Gastrocnemius medialis (tissue), 4 donors: ENCODE results near the gene ZFYVE28. TPM values are rescaled to one million over a fixed set of nuclear protein-coding genes. Genes with fewer than 3 reads are reported as not detected.
A peak's percentile ranks its signal among the peaks of the same experiment; 100 is the strongest.
"Not testable (repeated sequence)": the region's sequence is repeated elsewhere in the genome, so short reads cannot be mapped to it uniquely, and the experiment has no call there.

ENCODE experiments used
- ATAC-seq, 2 donors: fragments of 150-250 bp; one replicate each; pipeline ENCODE4 v1.9.1; 2016
- DNase-seq, 2 donors: peaks; one replicate each; pipeline ENCODE4 v3.0.0-alpha.2; 2019
- H3K27ac ChIP-seq, 4 donors: fragments of 200-600 bp; sonication (generic); 1 replicate in 1 of 4; 2 replicates in 3 of 4; pipeline ENCODE4 v1.5.1; 2016 to 2018; ENCODE audit warnings: mild to moderate bottlenecking in 2 of 4, moderate library complexity in 1 of 4
- H3K27me3 ChIP-seq, 3 donors: fragments of 200-600 bp; sonication (generic) in 2 of 3; 1 replicate in 1 of 3; 2 replicates in 2 of 3; pipeline versions ENCODE4 v1.5.1 to v1.6.0; 2016 to 2019; ENCODE audit warnings: mild to moderate bottlenecking in 1 of 3, moderate library complexity in 1 of 3
- H3K36me3 ChIP-seq, 2 donors: fragments of 200-600 bp; sonication (generic) in 1 of 2; one replicate each; pipeline ENCODE4 v1.5.1; 2017 to 2018
- H3K4me1 ChIP-seq, 2 donors: fragments of 200-600 bp; sonication (generic) in 1 of 2; one replicate each; pipeline ENCODE4 v1.5.1; 2016 to 2017; ENCODE audit warnings: mild to moderate bottlenecking in 2 of 2
- H3K4me3 ChIP-seq, 4 donors: fragments of 200-600 bp; sonication (generic) in 3 of 4; 1 replicate in 1 of 4; 2 replicates in 3 of 4; pipeline ENCODE4 v1.5.1; 2016 to 2019; ENCODE audit warnings: mild to moderate bottlenecking in 2 of 4
- H3K9me3 ChIP-seq, 3 donors: fragments of 200-600 bp; sonication (generic) in 2 of 3; 1 replicate in 1 of 3; 2 replicates in 2 of 3; pipeline ENCODE4 v1.5.1; 2016 to 2019
- CTCF ChIP-seq, 5 experiments: fragments of 450-650 bp in 3 of 5; fragments of 200-600 bp in 2 of 5; sonication (generic) in 2 of 5; IDR thresholded peaks in 4 of 5; conservative IDR thresholded peaks in 1 of 5; 1 replicate in 4 of 5; 2 replicates in 1 of 5; pipeline ENCODE4 v1.5.1; 2016 to 2019; ENCODE audit warnings: antibody characterized with exemption in 5 of 5, mild to moderate bottlenecking in 3 of 5, moderate library complexity in 3 of 5
- POLR2A ChIP-seq, 2 donors: fragments of 450-650 bp; IDR thresholded peaks; one replicate each; pipeline ENCODE4 v1.6.1; 2017; ENCODE audit warnings: antibody characterized with exemption in 2 of 2, mild to moderate bottlenecking in 2 of 2, moderate library complexity in 2 of 2
- in situ Hi-C, 4 donors: fragments of 200-750 bp; cut with MboI; loops; one replicate each; pipeline versions ENCODE4 v1.15.0 to v1.8.0; 2017; ENCODE audit warnings: low sequenced_read_pairs in 4 of 4
- intact Hi-C: fragments of 100-400 bp; cut with DNase I; formaldehyde crosslinking; loops from one replicate; pipeline ENCODE4 v1.15.1; 2023; ENCODE audit warnings: low total_unique reads
- total RNA-seq, 4 donors: library from RNA; depleted of rRNA; stranded (reverse); fragments of >200 nt; gene quantifications; one replicate each; pipeline versions ENCODE4 v1.1.0 to v1.2.3, GENCODE V29; 2016

Gene ZFYVE28
- total RNA-seq, 4 donors from 2014 or later = 1.8 to 6.0 (median 3.4) TPM

DNA sequence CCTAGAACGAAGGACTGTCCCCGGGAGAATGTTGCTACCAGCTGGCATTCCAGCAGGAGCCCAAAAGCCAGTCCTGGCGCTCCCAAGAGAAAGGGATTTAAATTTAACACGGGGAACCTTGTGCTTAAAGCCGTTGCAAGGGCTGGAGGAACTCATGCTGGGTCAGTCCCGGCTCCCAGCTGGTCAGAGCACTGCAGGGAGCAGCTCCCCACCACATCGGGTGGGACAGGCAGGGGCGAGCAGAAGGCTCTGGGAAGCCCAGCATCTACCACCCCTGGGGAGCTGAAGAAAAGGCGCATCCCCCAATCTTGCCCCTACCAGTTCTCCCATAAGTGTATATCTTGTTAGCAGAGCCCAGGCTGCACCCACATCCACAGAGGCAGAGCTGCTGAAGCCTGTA is 16.0 kb upstream of the ZFYVE28 start:
- H3K4me1 ChIP-seq = peaks cover 16 to 20% of the 10 kb centered on the region in 2 donors
- no peaks in the 10 kb centered on the region for H3K27me3 ChIP-seq
- H3K9me3 ChIP-seq = no peaks in the 10 kb centered on the region
- no peak for DNase-seq
- no peak overlapping the region for H3K4me3 ChIP-seq
- no peak for ATAC-seq
- intact Hi-C loops = no loop called here
- no peaks in the 10 kb centered on the region for H3K36me3 ChIP-seq
- peak overlapping the region in 1 of 4 donors; percentile 11 for H3K27ac ChIP-seq
- in situ Hi-C loops = no loop called here
- TF ChIP-seq POLR2A (IDR thresholded peaks at IDR 0.05) (no peak), CTCF (IDR thresholded peaks at IDR 0.05 in 4 of 5, conservative IDR thresholded peaks at IDR 0.05 in 1 of 5) (no peak)

GRCh38 chr4:2433609-2434350 is 15.3 kb upstream of the ZFYVE28 start:
- Histone ChIP-seq H3K9me3 (no peaks in the 10 kb centered on the region), H3K4me1 (peaks cover 16 to 20% of the 10 kb centered on the region in 2 donors), H3K4me3 (no peak overlapping the region), H3K36me3 (no peaks in the 10 kb centered on the region), H3K27me3 (no peaks in the 10 kb centered on the region), H3K27ac (peak overlapping the region; percentile 11 to 52 (median 38))
- no peak for TF ChIP-seq POLR2A (IDR thresholded peaks at IDR 0.05)
- TF ChIP-seq CTCF (IDR thresholded peaks at IDR 0.05 in 4 of 5, conservative IDR thresholded peaks at IDR 0.05 in 1 of 5) = no peak
- peak; percentile 42 to 64 for ATAC-seq
- in situ Hi-C loops = no loop called here
- no peak for DNase-seq
- intact Hi-C loops = no loop called here

DNA sequence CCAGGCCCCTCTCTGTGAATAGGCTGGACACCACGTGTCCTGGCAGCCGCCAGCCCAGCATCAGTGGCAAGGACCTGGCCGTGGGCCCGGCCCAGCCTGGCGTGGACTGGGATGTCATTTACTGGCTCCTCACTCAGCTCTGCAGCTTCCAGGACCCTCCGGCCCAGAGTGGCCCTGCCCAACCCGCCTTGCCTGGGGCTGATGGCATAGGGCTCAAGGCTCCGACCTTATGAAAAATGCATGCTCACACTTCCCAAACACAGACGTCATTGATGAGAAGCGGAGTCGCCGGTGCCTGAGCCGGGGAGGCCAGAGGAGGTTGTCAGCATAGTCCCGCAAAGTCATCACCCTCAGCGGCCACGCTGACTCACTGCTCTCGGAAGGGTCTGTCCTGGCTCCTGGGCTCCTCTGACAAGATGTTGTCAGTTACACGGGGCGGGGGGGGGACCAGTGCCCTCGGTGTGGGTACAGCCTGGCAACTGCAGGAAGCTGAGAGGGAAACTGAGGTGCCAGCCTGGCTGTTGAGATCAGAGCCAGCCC is 14.6 kb upstream of the ZFYVE28 start:
- intact Hi-C loops (no loop called here), in situ Hi-C loops (no loop called here)
- Histone ChIP-seq H3K36me3 (no peaks in the 10 kb centered on the region), H3K27me3 (no peaks in the 10 kb centered on the region), H3K4me1 (peaks cover 16 to 20% of the 10 kb centered on the region in 2 donors), H3K9me3 (no peaks in the 10 kb centered on the region), H3K27ac (peak overlapping the region; percentile 11 to 52 (median 38)), H3K4me3 (peak overlapping the region in 1 of 4 donors; percentile 5)
- ATAC-seq (peak; percentile 45 to 70), DNase-seq (peak in 1 of 2 donors; percentile 38)
- TF ChIP-seq POLR2A (IDR thresholded peaks at IDR 0.05) (no peak), CTCF (IDR thresholded peaks at IDR 0.05 in 4 of 5, conservative IDR thresholded peaks at IDR 0.05 in 1 of 5) (no peak)

- H3K4me1 ChIP-seq = peaks cover 16 to 20% of the 10 kb centered on the region in 2 donors
- H3K27me3 ChIP-seq = no peaks in the 10 kb centered on the region
- no peak for DNase-seq
- no peaks in the 10 kb centered on the region for H3K9me3 ChIP-seq
- H3K27ac ChIP-seq = peak overlapping the region in 1 of 4 donors; percentile 52
- H3K36me3 ChIP-seq = no peaks in the 10 kb centered on the region
- in situ Hi-C loops (no loop called here), intact Hi-C loops (no loop called here)
- no peak for TF ChIP-seq CTCF (IDR thresholded peaks at IDR 0.05 in 4 of 5, conservative IDR thresholded peaks at IDR 0.05 in 1 of 5)
- TF ChIP-seq POLR2A (IDR thresholded peaks at IDR 0.05) = no peak
- ATAC-seq = no peak
- no peak overlapping the region for H3K4me3 ChIP-seq
Measured at GRCh38 chr4:2432004-2432403, 13.6 kb upstream of the ZFYVE28 start.

DNA sequence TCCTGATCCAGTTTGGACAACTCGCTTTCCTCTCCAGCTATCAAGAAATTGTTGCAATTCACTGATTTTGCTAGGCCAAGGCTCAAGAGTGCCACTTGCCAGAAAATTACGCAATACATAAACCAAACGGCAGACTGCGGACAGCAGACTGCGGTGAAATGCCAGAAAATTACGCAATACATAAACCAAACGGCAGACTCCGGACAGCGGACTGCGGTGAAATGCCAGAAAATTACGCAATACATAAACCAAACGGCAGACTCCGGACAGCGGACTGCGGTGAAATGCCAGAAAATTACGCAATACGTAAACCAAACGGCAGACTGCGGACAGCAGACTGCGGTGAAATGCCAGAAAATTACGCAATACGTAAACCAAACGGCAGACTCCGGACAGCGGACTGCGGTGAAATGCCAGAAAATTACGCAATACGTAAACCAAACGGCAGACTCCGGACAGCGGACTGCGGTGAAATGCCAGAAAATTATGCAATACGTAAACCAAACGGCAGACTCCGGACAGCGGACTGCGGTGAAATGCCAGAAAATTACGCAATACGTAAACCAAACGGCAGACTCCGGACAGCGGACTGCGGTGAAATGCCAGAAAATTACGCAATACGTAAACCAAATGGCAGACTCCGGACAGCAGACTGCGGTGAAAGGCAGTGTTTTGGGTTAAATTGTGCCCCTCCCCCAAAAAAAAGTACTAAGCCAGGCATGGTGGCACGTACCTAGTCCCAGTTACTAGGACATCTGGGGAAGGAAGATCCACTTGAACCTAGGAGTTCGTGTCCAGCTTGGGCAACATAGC is 11.7 kb upstream of the ZFYVE28 start:
- in situ Hi-C loops = loop anchor here in 1 of 4 donors (10.0 kb wide), 1 partner anchor 535 kb away; the partner anchor contains the start of genes GRK4 and NOP14
- H3K27me3 ChIP-seq, H3K36me3 ChIP-seq, H3K4me3 ChIP-seq, intact Hi-C loops, H3K9me3 ChIP-seq, ATAC-seq: not testable (repeated sequence)
- Histone ChIP-seq H3K27ac (peak overlapping the region; percentile 55 to 84 (median 67)), H3K4me1 (peaks cover 16 to 20% of the 10 kb centered on the region in 2 donors)
- DNase-seq = peak in 1 of 2 donors; percentile 52
